PC-9 (cell line): Measurements from ENCODE around the gene HNF1A.

ENCODE experiments used
- EZH2 ChIP-seq: fragments of 200-600 bp; sonication (generic); IDR thresholded peaks from 2 replicates; pipeline ENCODE4 v1.8.0; 2017; ENCODE audit warnings: antibody characterized with exemption, low read depth
- TF ChIP-seq, protein P1 (sequence below): fragments of 200-600 bp; sonication (generic); conservative IDR thresholded peaks from 2 replicates; pipeline ENCODE4 v1.6.1; 2017; ENCODE audit warnings: mixed run types, antibody characterized with exemption, mild to moderate bottlenecking, moderate library complexity

- TF ChIP-seq, protein P1, sequence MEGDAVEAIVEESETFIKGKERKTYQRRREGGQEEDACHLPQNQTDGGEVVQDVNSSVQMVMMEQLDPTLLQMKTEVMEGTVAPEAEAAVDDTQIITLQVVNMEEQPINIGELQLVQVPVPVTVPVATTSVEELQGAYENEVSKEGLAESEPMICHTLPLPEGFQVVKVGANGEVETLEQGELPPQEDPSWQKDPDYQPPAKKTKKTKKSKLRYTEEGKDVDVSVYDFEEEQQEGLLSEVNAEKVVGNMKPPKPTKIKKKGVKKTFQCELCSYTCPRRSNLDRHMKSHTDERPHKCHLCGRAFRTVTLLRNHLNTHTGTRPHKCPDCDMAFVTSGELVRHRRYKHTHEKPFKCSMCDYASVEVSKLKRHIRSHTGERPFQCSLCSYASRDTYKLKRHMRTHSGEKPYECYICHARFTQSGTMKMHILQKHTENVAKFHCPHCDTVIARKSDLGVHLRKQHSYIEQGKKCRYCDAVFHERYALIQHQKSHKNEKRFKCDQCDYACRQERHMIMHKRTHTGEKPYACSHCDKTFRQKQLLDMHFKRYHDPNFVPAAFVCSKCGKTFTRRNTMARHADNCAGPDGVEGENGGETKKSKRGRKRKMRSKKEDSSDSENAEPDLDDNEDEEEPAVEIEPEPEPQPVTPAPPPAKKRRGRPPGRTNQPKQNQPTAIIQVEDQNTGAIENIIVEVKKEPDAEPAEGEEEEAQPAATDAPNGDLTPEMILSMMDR, result no peak
- TF ChIP-seq EZH2, result no peak
Measured at GRCh38 chr12:120982659-120983058, 4.3 kb downstream of the HNF1A start.
